Neuron (in vitro differentiated cells): ENCODE measurements around the gene TMEM125.

Experiments
- H2AFZ ChIP-seq: one replicate; pipeline ENCODE4 v1.6.1; 2013; ENCODE audit warnings: low read depth, mild to moderate bottlenecking, inconsistent platforms, low read length, moderate library complexity
- H3K27me3 ChIP-seq: one replicate; pipeline ENCODE4 v1.6.1; 2013; ENCODE audit warnings: low read length; ENCODE audit not compliant: insufficient read depth
- H3K36me3 ChIP-seq: one replicate; pipeline ENCODE4 v1.6.1; 2013; ENCODE audit warnings: low read length; ENCODE audit not compliant: insufficient read depth
- H3K4me1 ChIP-seq: one replicate; pipeline ENCODE4 v1.6.1; 2013; ENCODE audit warnings: low read length; ENCODE audit not compliant: insufficient read depth
- H3K4me3 ChIP-seq: 2 replicates; pipeline ENCODE4 v1.5.1; 2013; ENCODE audit warnings: mild to moderate bottlenecking, low read length, moderate library complexity
- H3K9me3 ChIP-seq: one replicate; pipeline ENCODE4 v1.6.1; 2013; ENCODE audit warnings: low read length

The TMEM125 gene

GRCh38 chr1:43307458-43308158 lies 37.8 kb downstream of the TMEM125 start:
- no peak overlapping the region for H2AFZ ChIP-seq
- no peak overlapping the region for H3K4me3 ChIP-seq
- no peaks in the 10 kb centered on the region for H3K9me3 ChIP-seq
- H3K4me1 ChIP-seq: no peaks in the 10 kb centered on the region
- no peaks in the 10 kb centered on the region for H3K36me3 ChIP-seq
- H3K27me3 ChIP-seq: no peaks in the 10 kb centered on the region

DNA sequence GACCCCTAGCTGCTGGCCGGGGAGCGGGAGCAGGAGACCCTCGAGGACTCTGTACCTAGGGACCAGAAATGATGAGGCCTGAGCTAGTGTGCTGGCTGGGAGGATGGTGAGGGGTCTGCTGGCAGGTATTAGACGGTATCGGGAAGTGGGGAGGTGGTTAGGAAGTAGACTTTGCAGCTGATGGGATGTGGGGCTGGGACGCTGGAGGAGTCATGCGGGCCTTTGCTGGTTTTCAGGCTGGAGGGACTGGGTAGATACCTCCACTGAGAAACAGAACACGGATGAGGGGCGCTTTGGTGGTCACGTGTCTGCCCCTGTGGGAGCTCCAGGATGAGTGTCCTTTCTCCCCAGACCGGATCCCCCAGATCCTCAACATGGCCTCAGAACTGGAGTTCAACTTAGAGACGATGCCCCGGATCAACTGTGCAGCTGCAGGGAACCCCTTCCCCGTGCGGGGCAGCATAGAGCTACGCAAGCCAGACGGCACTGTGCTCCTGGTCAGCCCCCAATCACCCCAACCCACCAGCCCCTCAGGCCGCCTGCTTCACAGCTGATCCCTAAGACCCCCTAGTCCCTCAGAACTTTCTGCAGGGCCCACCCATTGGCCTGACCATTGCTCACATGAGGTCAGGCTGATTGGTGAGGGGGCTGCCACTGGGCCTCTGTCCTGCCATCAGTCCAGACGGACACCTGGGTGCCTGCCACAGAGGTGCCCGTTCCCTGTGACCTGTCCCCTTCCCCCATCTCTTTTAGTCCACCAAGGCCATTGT lies 39.0 kb downstream of the TMEM125 start:
- Histone ChIP-seq H3K27me3 (no peaks in the 10 kb centered on the region), H3K4me1 (no peaks in the 10 kb centered on the region), H3K36me3 (no peaks in the 10 kb centered on the region), H3K9me3 (peaks cover 3% of the 10 kb centered on the region), H2AFZ (no peak overlapping the region), H3K4me3 (no peak overlapping the region)

DNA sequence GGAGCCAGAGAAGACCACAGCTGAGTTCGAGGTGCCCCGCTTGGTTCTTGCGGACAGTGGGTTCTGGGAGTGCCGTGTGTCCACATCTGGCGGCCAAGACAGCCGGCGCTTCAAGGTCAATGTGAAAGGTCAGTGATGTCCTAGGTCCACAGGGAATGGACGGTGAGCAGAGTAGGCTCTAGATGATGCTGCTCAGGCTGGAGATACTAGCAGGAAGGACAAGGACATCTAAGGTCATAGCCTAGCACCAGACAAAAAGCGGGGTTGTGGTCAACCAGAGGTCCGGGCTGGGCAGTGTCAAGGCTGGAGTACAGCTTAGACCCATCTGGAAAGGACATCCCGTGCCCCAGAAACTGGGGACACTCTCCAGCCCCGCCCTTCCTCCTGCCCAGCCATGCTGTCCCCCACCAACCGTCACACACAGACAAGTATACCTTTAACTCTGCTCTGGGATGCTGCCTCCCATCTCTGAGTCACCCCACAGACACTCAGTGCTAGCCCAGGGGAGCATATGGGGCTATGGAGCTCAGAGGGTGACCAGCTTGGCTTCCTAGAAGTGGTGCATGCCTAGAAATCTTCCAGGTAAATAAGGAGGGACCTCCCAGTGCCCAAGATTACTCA lies 39.7 kb downstream of the TMEM125 start:
- Histone ChIP-seq H3K4me1 (no peaks in the 10 kb centered on the region), H3K4me3 (no peak overlapping the region), H2AFZ (no peak overlapping the region), H3K9me3 (peaks cover 3% of the 10 kb centered on the region), H3K36me3 (no peaks in the 10 kb centered on the region), H3K27me3 (no peaks in the 10 kb centered on the region)

GRCh38 chr1:43311521-43311920 lies 41.7 kb downstream of the TMEM125 start:
- no peaks in the 10 kb centered on the region for H3K36me3 ChIP-seq
- no peak overlapping the region for H3K4me3 ChIP-seq
- no peaks in the 10 kb centered on the region for H3K27me3 ChIP-seq
- peaks cover 3% of the 10 kb centered on the region for H3K9me3 ChIP-seq
- no peaks in the 10 kb centered on the region for H3K4me1 ChIP-seq
- no peak overlapping the region for H2AFZ ChIP-seq

- Histone ChIP-seq H3K27me3 (no peaks in the 10 kb centered on the region), H3K36me3 (no peaks in the 10 kb centered on the region), H3K4me3 (no peak overlapping the region), H2AFZ (no peak overlapping the region), H3K4me1 (no peaks in the 10 kb centered on the region), H3K9me3 (peaks cover 3% of the 10 kb centered on the region)
Observed at GRCh38 chr1:43312212-43312623, 42.4 kb downstream of the TMEM125 start.

GRCh38 chr1:43312663-43313515 lies 43.1 kb downstream of the TMEM125 start:
- no peaks in the 10 kb centered on the region for H3K4me1 ChIP-seq
- no peak overlapping the region for H3K4me3 ChIP-seq
- no peak overlapping the region for H2AFZ ChIP-seq
- no peaks in the 10 kb centered on the region for H3K36me3 ChIP-seq
- H3K9me3 ChIP-seq: peaks cover 3% of the 10 kb centered on the region
- H3K27me3 ChIP-seq: no peaks in the 10 kb centered on the region

DNA sequence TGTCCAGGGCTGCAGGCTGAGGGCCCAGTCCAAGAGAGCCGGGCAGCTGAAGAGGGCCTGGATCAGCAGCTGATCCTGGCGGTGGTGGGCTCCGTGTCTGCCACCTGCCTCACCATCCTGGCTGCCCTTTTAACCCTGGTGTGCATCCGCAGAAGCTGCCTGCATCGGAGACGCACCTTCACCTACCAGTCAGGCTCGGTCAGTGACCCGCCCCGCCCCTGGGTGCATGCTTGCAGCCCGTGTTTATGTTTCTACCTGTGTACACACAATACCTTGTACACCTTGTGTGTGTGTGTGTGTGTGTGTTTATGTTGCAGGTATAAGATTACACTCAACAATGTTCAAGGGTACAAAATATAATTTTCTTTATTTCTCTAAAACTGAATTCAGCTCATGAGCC lies 44.0 kb downstream of the TMEM125 start:
- Histone ChIP-seq H3K9me3 (peaks cover 3% of the 10 kb centered on the region), H3K27me3 (no peaks in the 10 kb centered on the region), H3K4me1 (no peaks in the 10 kb centered on the region), H3K36me3 (no peaks in the 10 kb centered on the region), H2AFZ (no peak overlapping the region), H3K4me3 (no peak overlapping the region)

GRCh38 chr1:43314233-43314632 lies 44.5 kb downstream of the TMEM125 start:
- peaks cover 3% of the 10 kb centered on the region for H3K9me3 ChIP-seq
- no peak overlapping the region for H3K4me3 ChIP-seq
- no peaks in the 10 kb centered on the region for H3K27me3 ChIP-seq
- H3K36me3 ChIP-seq: no peaks in the 10 kb centered on the region
- no peaks in the 10 kb centered on the region for H3K4me1 ChIP-seq
- H2AFZ ChIP-seq: no peak overlapping the region

DNA sequence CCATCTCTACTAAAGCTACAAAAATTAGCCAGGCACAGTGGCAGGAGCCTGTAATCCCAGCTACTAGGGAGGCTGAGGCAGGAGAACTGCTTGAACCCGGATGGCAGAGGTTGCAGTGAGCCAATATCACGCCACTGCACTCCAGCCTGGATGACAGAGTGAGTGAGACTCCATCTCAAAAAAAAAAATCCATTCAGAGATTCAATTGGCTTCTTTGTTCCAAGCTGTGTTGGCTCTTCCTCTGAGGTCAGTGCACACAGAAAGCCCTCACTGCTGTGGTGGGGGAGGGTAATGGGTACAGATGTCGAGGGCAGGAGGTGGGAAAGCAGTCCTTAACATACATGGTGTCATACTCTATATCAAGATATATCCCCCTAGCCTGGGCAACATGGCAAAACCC lies 45.7 kb downstream of the TMEM125 start:
- H2AFZ ChIP-seq: no peak overlapping the region
- H3K36me3 ChIP-seq: no peaks in the 10 kb centered on the region
- peaks cover 3% of the 10 kb centered on the region for H3K9me3 ChIP-seq
- H3K27me3 ChIP-seq: no peaks in the 10 kb centered on the region
- no peaks in the 10 kb centered on the region for H3K4me1 ChIP-seq
- no peak overlapping the region for H3K4me3 ChIP-seq

GRCh38 chr1:43315963-43316737 lies 46.4 kb downstream of the TMEM125 start:
- peaks cover 3% of the 10 kb centered on the region for H3K9me3 ChIP-seq
- no peaks in the 10 kb centered on the region for H3K36me3 ChIP-seq
- no peak overlapping the region for H3K4me3 ChIP-seq
- H3K4me1 ChIP-seq: no peaks in the 10 kb centered on the region
- H3K27me3 ChIP-seq: no peaks in the 10 kb centered on the region
- no peak overlapping the region for H2AFZ ChIP-seq

- Histone ChIP-seq H3K9me3 (peaks cover 3% of the 10 kb centered on the region), H3K36me3 (no peaks in the 10 kb centered on the region), H3K4me3 (no peak overlapping the region), H2AFZ (no peak overlapping the region), H3K27me3 (no peaks in the 10 kb centered on the region), H3K4me1 (no peaks in the 10 kb centered on the region)
Observed at GRCh38 chr1:43316738-43317520, 47.1 kb downstream of the TMEM125 start.
